Measurements from ENCODE around the gene CDHR1.

GRCh38 chr10:84257343-84258020, 63.1 kb downstream of the CDHR1 start:
- TF ChIP-seq CTCF (IDR thresholded peaks at IDR 0.05) (no peak), POLR2A (IDR thresholded peaks at IDR 0.05) (no peak)

Measured in heart left ventricle (tissue), 13 donors.